Endometrium (tissue), 2 donors: ENCODE measurements around the gene FAM171A1.

Experiments used
- FAIRE-seq: peaks from 2 replicates; lab custom pipeline; 2012; peaks lifted over from hg19 to GRCh38; lab: Jason Lieb, UNC
- donor health status: control.
- donor health status: control.

Gene FAM171A1

GRCh38 chr10:15242261-15242840 is 128.7 kb downstream of the FAM171A1 start:
- no peak for FAIRE-seq

- no peak for FAIRE-seq
Measured at GRCh38 chr10:15241306-15241705, 129.8 kb downstream of the FAM171A1 start.

- FAIRE-seq = no peak
Measured at GRCh38 chr10:15238555-15239335, 132.3 kb downstream of the FAM171A1 start.

GRCh38 chr10:15237351-15237750 is 133.7 kb downstream of the FAM171A1 start:
- no peak for FAIRE-seq

GRCh38 chr10:15236340-15236739 is 134.7 kb downstream of the FAM171A1 start:
- FAIRE-seq = no peak

- FAIRE-seq = no peak
Measured at GRCh38 chr10:15232279-15232678, 138.8 kb downstream of the FAM171A1 start.

- no peak for FAIRE-seq
Measured at GRCh38 chr10:15231426-15231825, 139.7 kb downstream of the FAM171A1 start.

GRCh38 chr10:15230257-15230656 is 140.8 kb downstream of the FAM171A1 start:
- no peak for FAIRE-seq

- FAIRE-seq = no peak
Measured at GRCh38 chr10:15229268-15229667, 141.8 kb downstream of the FAM171A1 start.

GRCh38 chr10:15228426-15228825 is 142.7 kb downstream of the FAM171A1 start:
- no peak for FAIRE-seq

- no peak for FAIRE-seq
Measured at GRCh38 chr10:15227611-15228372, 143.3 kb downstream of the FAM171A1 start.

GRCh38 chr10:15225511-15225910 is 145.6 kb downstream of the FAM171A1 start:
- no peak for FAIRE-seq

GRCh38 chr10:15224948-15225347 is 146.1 kb downstream of the FAM171A1 start:
- FAIRE-seq = no peak

- no peak for FAIRE-seq
Measured at GRCh38 chr10:15223174-15223573, 147.9 kb downstream of the FAM171A1 start.

GRCh38 chr10:15222511-15222910 is 148.6 kb downstream of the FAM171A1 start:
- FAIRE-seq = no peak

- FAIRE-seq = no peak
Measured at GRCh38 chr10:15220445-15220844, 150.6 kb downstream of the FAM171A1 start.

- no peak for FAIRE-seq
Measured at GRCh38 chr10:15216700-15217099, 154.4 kb downstream of the FAM171A1 start.

- no peak for FAIRE-seq
Measured at GRCh38 chr10:15214237-15214636, 156.9 kb downstream of the FAM171A1 start.

- no peak for FAIRE-seq
Measured at GRCh38 chr10:15213461-15213861, 157.6 kb downstream of the FAM171A1 start.

GRCh38 chr10:15211464-15211979 is 159.6 kb downstream of the FAM171A1 start:
- no peak for FAIRE-seq

- no peak for FAIRE-seq
Measured at GRCh38 chr10:15210521-15210920, 160.6 kb downstream of the FAM171A1 start.

GRCh38 chr10:15209827-15210509 is 161.1 kb downstream of the FAM171A1 start:
- no peak for FAIRE-seq
